Gastrocnemius medialis (tissue), 4 donors: Measurements from ENCODE around the gene HSP90AB1.

Experiments
- CTCF ChIP-seq, 5 experiments: fragments of 450-650 bp in 3 of 5; fragments of 200-600 bp in 2 of 5; sonication (generic) in 2 of 5; IDR thresholded peaks in 4 of 5; conservative IDR thresholded peaks in 1 of 5; 1 replicate in 4 of 5; 2 replicates in 1 of 5; pipeline ENCODE4 v1.5.1; 2016 to 2019; ENCODE audit warnings: antibody characterized with exemption in 5 of 5, mild to moderate bottlenecking in 3 of 5, moderate library complexity in 3 of 5
- POLR2A ChIP-seq, 2 donors: fragments of 450-650 bp; IDR thresholded peaks; one replicate each; pipeline ENCODE4 v1.6.1; 2017; ENCODE audit warnings: antibody characterized with exemption in 2 of 2, mild to moderate bottlenecking in 2 of 2, moderate library complexity in 2 of 2

- TF ChIP-seq CTCF (IDR thresholded peaks at IDR 0.05 in 4 of 5, conservative IDR thresholded peaks at IDR 0.05 in 1 of 5): no peak
- TF ChIP-seq POLR2A (IDR thresholded peaks at IDR 0.05): no peak
Measured at GRCh38 chr6:44251576-44252524, 4.9 kb downstream of the HSP90AB1 start.
